GM23248 (cell line): ENCODE data around the gene VAMP5. TPM values are rescaled to one million over a fixed set of nuclear protein-coding genes. Genes with fewer than 3 reads are reported as not detected.
"Not testable (repeated sequence)": the region's sequence is repeated elsewhere in the genome, so short reads cannot be mapped to it uniquely, and the experiment has no call there.

Source experiments
- DNase-seq: peaks from one replicate; pipeline ENCODE4 v3.0.0-alpha.2; 2015
- H2AFZ ChIP-seq: fragments of 200-600 bp; sonication (generic); 2 replicates; pipeline ENCODE4 v1.6.1; 2016; ENCODE audit warnings: antibody characterized with exemption
- H3F3A ChIP-seq: fragments of 200-600 bp; sonication (generic); 2 replicates; pipeline ENCODE4 v1.6.1; 2016; ENCODE audit warnings: mild to moderate bottlenecking, antibody characterized with exemption, mixed run types; ENCODE audit not compliant: insufficient read depth
- H3K27ac ChIP-seq: fragments of 200-600 bp; sonication (generic); 2 replicates; pipeline ENCODE4 v1.5.1; 2016; ENCODE audit warnings: mild to moderate bottlenecking
- H3K27me3 ChIP-seq: fragments of 200-600 bp; sonication (generic); replicated peaks from 2 replicates; pipeline ENCODE4 v1.6.1; 2016; ENCODE audit warnings: mild to moderate bottlenecking; ENCODE audit not compliant: insufficient read depth
- H3K36me3 ChIP-seq: fragments of 200-600 bp; sonication (generic); 2 replicates; pipeline ENCODE4 v1.6.1; 2016; ENCODE audit warnings: low read depth, mild to moderate bottlenecking
- H3K4me1 ChIP-seq: fragments of 200-600 bp; sonication (generic); 2 replicates; pipeline ENCODE4 v1.6.1; 2016; ENCODE audit warnings: mild to moderate bottlenecking; ENCODE audit not compliant: insufficient read depth
- H3K4me2 ChIP-seq: fragments of 200-600 bp; sonication (generic); one replicate; pipeline ENCODE4 v1.6.1; 2016; ENCODE audit warnings: mild to moderate bottlenecking; ENCODE audit not compliant: unreplicated experiment
- H3K4me3 ChIP-seq: fragments of 200-600 bp; sonication (generic); 2 replicates; pipeline ENCODE4 v1.5.1; 2016; ENCODE audit warnings: mild to moderate bottlenecking
- H3K79me2 ChIP-seq: fragments of 200-600 bp; sonication (generic); 2 replicates; pipeline ENCODE4 v1.6.1; 2016; ENCODE audit warnings: mild to moderate bottlenecking; ENCODE audit not compliant: insufficient read depth
- H3K9ac ChIP-seq: fragments of 200-600 bp; sonication (generic); 2 replicates; pipeline ENCODE4 v1.6.1; 2016; ENCODE audit warnings: mild to moderate bottlenecking
- H3K9me2 ChIP-seq: fragments of 200-600 bp; sonication (generic); 2 replicates; pipeline ENCODE4 v1.6.1; 2016; ENCODE audit warnings: mixed run types, mild to moderate bottlenecking, moderate library complexity; ENCODE audit not compliant: insufficient read depth
- H3K9me3 ChIP-seq: fragments of 200-600 bp; sonication (generic); one replicate; pipeline ENCODE4 v1.6.1; 2017; ENCODE audit warnings: low read depth
- H4K20me1 ChIP-seq: fragments of 200-600 bp; sonication (generic); 2 replicates; pipeline ENCODE4 v1.6.0; 2016; ENCODE audit not compliant: insufficient read depth
- EZH2 ChIP-seq: fragments of 200-600 bp; sonication (generic); IDR thresholded peaks from 2 replicates; pipeline ENCODE4 v1.6.1; 2018; ENCODE audit warnings: antibody characterized with exemption, mild to moderate bottlenecking; ENCODE audit not compliant: insufficient read depth, poor library complexity, severe bottlenecking
- EZH2phosphoT487 ChIP-seq: fragments of 200-600 bp; sonication (generic); IDR thresholded peaks from 2 replicates; pipeline ENCODE4 v1.6.1; 2018; ENCODE audit warnings: antibody characterized with exemption, moderate library complexity, mild to moderate bottlenecking, low read depth; ENCODE audit not compliant: insufficient read depth
- WGBS, 2 experiments: methylation state at CpG; one replicate each; pipeline ENCODE4 v1.1.6; 2015 to 2017; ENCODE audit warnings: low lambda C conversion rate in 2 of 2, low coverage in 1 of 2; ENCODE audit errors: missing lambda C conversion rate in 2 of 2; 5-methylcytosine and 5-hydroxymethylcytosine counted together
- in situ Hi-C: fragments of 300-500 bp; cut with MboI; formaldehyde crosslinking; loops from 2 replicates; pipeline ENCODE4 v1.15.0; 2020
- polyA plus RNA-seq: library from polyadenylated mRNA; unstranded; fragments of >200 nt; fragmentation: Nextera tagmentation; extraction: Ambion mirVana; gene quantifications from 2 replicates; pipeline ENCODE4 v1.2.1, GENCODE V29; 2016
- total RNA-seq: library from RNA; depleted of rRNA; stranded (reverse); fragments of >200 nt; shearing (Covaris generic); gene quantifications from 2 replicates; pipeline ENCODE4 v1.2.3, GENCODE V29; 2014

Gene VAMP5
- total and polyA plus RNA-seq, 2 experiments from 2014 or later: 59.0 to 289 TPM

DNA sequence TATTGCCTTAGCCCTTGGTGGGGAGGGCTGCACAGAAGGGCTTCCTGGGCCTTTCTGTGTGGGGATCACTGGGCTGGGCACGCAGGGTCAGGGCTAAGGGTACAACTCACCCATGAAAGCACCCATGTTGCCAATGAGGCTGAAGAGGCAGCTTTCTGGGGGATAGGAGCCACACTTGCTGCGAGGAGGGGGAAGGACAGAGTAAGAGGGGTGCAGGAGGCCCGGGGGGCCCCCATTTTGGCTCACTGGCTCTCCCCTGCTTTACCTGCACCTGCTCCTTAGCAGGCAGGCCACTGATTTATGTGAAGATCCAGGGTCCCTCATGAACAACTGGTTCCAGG, 16.0 kb downstream of the VAMP5 start:
- no peaks in the 10 kb centered on the region for H3K9me2 ChIP-seq
- no peak overlapping the region for H3K9ac ChIP-seq
- no peak overlapping the region for H3K27ac ChIP-seq
- H3K36me3 ChIP-seq: peaks cover 8% of the 10 kb centered on the region; the same call in 1 of the 2 replicates
- H3K4me2 ChIP-seq: no peak overlapping the region
- H3F3A ChIP-seq: peaks cover 14% of the 10 kb centered on the region
- H3K4me3 ChIP-seq: no peak overlapping the region
- H4K20me1 ChIP-seq: no peaks in the 10 kb centered on the region
- H3K9me3 ChIP-seq: no peaks in the 10 kb centered on the region
- DNase-seq: no peak
- H3K4me1 ChIP-seq: peaks cover 23% of the 10 kb centered on the region
- no peaks in the 10 kb centered on the region for H3K27me3 ChIP-seq
- no peak for TF ChIP-seq EZH2
- TF ChIP-seq EZH2phosphoT487: no peak
- 80 to 93% methylated on average over 3 of the region's 3 CpGs for WGBS, 2 experiments
- H2AFZ ChIP-seq: no peak overlapping the region
- H3K79me2 ChIP-seq: peaks cover 52% of the 10 kb centered on the region
- in situ Hi-C loops: no loop called here

DNA sequence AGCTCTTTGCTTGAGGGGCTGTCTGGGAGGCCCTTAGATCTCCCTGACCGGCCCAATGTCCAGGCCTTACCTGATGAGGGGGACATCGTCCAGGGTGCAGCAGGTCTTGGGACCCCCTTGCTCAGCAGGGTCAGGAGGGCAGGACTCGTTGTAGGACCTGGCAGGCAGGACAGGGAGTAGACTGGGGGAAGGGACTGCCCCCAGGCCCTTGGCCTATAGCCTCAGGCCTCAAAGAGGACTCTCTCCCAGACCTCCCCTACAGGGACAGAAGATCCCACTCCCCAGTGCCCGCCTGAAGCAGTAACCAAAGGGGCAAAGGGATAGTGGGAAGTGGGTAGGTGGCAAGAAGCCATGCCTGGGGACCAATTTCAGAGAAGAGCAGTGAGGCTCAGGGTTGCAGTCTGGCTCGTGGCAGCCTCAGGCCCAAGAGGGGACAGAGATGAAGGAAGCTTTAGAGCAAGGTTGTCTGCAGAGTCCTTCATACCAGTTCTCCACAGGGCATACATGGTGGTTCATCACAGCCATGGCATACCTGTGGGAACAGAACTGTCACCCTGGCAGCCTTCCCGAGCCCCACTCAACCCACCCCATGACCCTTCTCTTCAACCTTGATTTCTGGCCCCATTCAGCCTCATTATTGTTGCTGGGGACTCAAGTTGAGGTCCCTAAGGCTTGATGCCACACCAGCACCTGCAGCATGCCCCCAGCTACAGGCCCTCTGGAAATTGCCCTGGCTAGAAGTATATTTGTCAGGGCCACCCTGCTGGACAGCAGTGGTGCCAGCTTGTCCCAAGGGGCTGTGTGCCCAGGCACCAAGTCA, 16.9 kb downstream of the VAMP5 start:
- Histone ChIP-seq H3K36me3 (peaks cover 8% of the 10 kb centered on the region; the same call in 1 of the 2 replicates), H3K27ac (no peak overlapping the region), H3K9me3 (no peaks in the 10 kb centered on the region), H3K4me2 (peak overlapping the region; percentile 79), H3F3A (peaks cover 24% of the 10 kb centered on the region), H3K27me3 (no peaks in the 10 kb centered on the region), H3K4me1 (peaks cover 32% of the 10 kb centered on the region), H4K20me1 (no peaks in the 10 kb centered on the region), H3K9ac (peak overlapping the region; percentile 83), H3K4me3 (peak overlapping the region; percentile 79), H2AFZ (no peak overlapping the region), H3K9me2 (no peaks in the 10 kb centered on the region), H3K79me2 (peaks cover 47% of the 10 kb centered on the region)
- DNase-seq: no peak
- no peak for TF ChIP-seq EZH2
- TF ChIP-seq EZH2phosphoT487: no peak
- in situ Hi-C loops: no loop called here
- WGBS, 2 experiments: 61 to 66% methylated on average over 6 of the region's 6 CpGs

DNA sequence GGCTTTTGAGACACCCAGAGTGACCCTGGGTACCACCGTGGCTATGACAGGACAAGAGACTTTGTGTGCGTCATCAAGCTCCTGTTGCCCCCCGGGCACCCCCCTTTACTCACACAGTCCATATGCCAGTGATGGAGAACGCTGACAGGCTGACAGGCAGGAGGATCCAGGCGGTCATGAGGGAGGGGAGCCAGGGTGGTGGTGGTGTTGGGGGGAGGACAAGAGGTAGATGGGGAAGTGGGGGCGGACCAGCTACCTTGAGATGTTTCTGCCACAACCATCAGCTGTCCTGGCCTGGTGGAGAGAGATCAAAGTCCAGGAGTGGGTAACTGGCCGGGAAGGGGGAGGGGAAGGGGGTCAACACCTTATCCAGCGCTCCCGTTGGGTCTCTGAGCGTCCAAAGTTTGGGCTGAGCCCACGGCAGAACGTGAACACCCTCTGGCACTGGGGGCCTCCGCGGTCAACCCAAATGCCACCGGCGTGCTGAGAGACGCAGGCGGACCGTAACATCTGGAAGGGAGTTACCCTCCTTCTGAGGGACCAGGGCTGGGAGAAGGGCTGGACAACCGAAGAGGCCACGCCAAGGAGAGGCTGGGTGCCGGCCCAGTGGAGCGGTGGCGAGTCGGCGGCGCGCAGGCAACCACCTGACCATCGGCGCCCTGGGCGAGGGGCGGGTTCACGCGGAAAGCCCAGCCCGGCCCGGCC, 17.7 kb downstream of the VAMP5 start:
- Histone ChIP-seq H3K4me3 (peak overlapping the region; percentile 79), H3K36me3 (peaks cover 8% of the 10 kb centered on the region; the same call in 1 of the 2 replicates), H3K79me2 (peaks cover 47% of the 10 kb centered on the region), H3K9me3 (no peaks in the 10 kb centered on the region), H3K4me1 (peaks cover 35% of the 10 kb centered on the region), H3K27ac (peak overlapping the region; percentile 64), H2AFZ (peak overlapping the region; percentile 77), H3K9ac (peak overlapping the region; percentile 83), H3K4me2 (peak overlapping the region; percentile 79), H4K20me1 (no peaks in the 10 kb centered on the region), H3K9me2 (no peaks in the 10 kb centered on the region), H3F3A (peaks cover 31% of the 10 kb centered on the region), H3K27me3 (no peaks in the 10 kb centered on the region)
- TF ChIP-seq EZH2phosphoT487: no peak
- TF ChIP-seq EZH2: no peak
- DNase-seq: peak; percentile 79
- in situ Hi-C loops: no loop called here
- 1 to 3% methylated on average over 19 to 36 of the region's 36 CpGs for WGBS, 2 experiments

DNA sequence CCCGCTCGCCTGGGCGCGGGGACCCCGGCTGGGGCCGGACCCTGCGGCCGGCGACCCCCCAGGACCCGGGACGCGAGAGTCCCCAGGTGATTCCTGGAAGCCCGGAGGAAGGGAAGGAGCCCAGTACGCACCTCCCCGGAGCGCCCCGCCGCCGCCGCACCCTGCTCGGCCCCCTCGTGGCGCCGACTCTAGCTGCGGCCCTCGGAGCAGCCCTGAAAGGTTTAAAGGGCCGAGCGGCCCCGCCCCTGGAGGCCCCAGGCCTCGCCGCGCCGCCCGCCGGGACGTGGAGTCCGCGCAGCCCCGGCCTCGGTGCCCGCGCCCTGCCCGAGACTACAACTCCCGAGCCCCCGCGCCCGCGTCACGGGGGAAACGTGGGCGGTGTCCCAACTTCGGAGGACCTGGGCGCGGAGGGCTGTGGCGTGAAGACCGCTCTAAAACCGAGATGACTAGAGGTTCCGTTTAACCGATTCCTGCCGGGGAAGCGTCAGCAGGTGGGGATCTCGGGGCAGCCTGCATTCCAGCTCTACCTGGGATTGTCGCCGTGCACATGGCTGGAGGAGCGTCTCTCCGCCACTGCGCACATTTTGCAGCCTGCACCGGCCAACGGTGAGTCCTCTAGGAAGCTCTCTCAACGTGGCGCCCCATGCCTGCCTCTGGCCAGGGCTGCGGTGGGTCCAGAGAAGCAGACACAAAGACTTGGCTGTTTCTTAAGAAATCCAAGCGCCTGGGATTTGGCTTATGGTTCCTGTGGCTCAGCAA, 18.4 kb downstream of the VAMP5 start, which contains the start of gene TMEM150A:
Gene TMEM150A (minus strand): TSS at position 223 of the 759 bp plus-strand sequence. CDS start 750 bp downstream, outside the sequence.
- peaks cover 45% of the 10 kb centered on the region for H3K79me2 ChIP-seq
- H2AFZ ChIP-seq: peak within 1 kb of the TSS; percentile 77
- H3K4me3 ChIP-seq: peak within 1 kb of the TSS; percentile 79
- peak within 1 kb of the TSS; percentile 79 for H3K4me2 ChIP-seq
- no peaks in the 10 kb centered on the region for H3K27me3 ChIP-seq
- peak within 1 kb of the TSS; percentile 64 for H3K27ac ChIP-seq
- TF ChIP-seq EZH2phosphoT487 (no peak), EZH2 (no peak)
- in situ Hi-C loops: no loop called here
- peak; percentile 96 for DNase-seq
- WGBS, 2 experiments: 1 to 2% methylated on average over 50 to 56 of the region's 73 CpGs
- H4K20me1 ChIP-seq: no peaks in the 10 kb centered on the region
- peak within 1 kb of the TSS; percentile 83 for H3K9ac ChIP-seq
- H3K9me2 ChIP-seq: no peaks in the 10 kb centered on the region
- H3F3A ChIP-seq: peaks cover 39% of the 10 kb centered on the region
- peaks cover 32% of the 10 kb centered on the region for H3K4me1 ChIP-seq
- no peaks in the 10 kb centered on the region for H3K9me3 ChIP-seq
- H3K36me3 ChIP-seq: peaks cover 4% of the 10 kb centered on the region; the same call in 1 of the 2 replicates

DNA sequence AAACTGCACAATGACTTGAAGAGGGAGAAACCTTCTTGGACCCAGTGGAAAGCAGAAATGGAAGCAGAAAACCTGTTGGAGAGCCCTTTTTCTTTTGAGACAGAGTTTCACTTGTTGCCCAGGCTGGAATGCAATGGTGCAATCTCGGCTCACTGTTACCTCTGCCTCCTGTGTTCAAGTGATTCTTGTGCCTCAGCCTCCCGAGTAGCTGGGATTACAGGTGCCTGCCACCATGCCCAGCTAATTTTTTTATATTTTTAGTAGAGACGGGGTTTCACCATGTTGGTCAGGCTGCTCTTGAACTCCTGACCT, 19.9 kb downstream of the VAMP5 start:
- WGBS, 2 experiments: 95 to 97% methylated on average over 3 of the region's 3 CpGs
- H3K4me3 ChIP-seq: peak overlapping the region; percentile 79
- H3K4me2 ChIP-seq: peak overlapping the region; percentile 79
- H3K36me3 ChIP-seq, H3K27ac ChIP-seq, H3K27me3 ChIP-seq, H3K9me3 ChIP-seq, H3K9me2 ChIP-seq, DNase-seq, H2AFZ ChIP-seq, in situ Hi-C loops, H4K20me1 ChIP-seq, H3K9ac ChIP-seq: not testable (repeated sequence)
- peaks cover 42% of the 10 kb centered on the region for H3K79me2 ChIP-seq
- peaks cover 46% of the 10 kb centered on the region for H3F3A ChIP-seq
- peaks cover 32% of the 10 kb centered on the region for H3K4me1 ChIP-seq
